CD4-positive, alpha-beta T cell treated with Interleukin-12 subunit alpha and Interleukin-12 subunit beta, for 1 hour (primary cell): Measurements from ENCODE around the gene NR1D1.

Experiments
- DNase-seq: peaks from one replicate; pipeline ENCODE4 v3.0.0-alpha.2; 2020

Gene NR1D1

GRCh38 chr17:40110026-40110845 is 9.8 kb upstream of the NR1D1 start:
- DNase-seq, result no peak

GRCh38 chr17:40108970-40109824 is 8.8 kb upstream of the NR1D1 start:
- no peak for DNase-seq

DNA sequence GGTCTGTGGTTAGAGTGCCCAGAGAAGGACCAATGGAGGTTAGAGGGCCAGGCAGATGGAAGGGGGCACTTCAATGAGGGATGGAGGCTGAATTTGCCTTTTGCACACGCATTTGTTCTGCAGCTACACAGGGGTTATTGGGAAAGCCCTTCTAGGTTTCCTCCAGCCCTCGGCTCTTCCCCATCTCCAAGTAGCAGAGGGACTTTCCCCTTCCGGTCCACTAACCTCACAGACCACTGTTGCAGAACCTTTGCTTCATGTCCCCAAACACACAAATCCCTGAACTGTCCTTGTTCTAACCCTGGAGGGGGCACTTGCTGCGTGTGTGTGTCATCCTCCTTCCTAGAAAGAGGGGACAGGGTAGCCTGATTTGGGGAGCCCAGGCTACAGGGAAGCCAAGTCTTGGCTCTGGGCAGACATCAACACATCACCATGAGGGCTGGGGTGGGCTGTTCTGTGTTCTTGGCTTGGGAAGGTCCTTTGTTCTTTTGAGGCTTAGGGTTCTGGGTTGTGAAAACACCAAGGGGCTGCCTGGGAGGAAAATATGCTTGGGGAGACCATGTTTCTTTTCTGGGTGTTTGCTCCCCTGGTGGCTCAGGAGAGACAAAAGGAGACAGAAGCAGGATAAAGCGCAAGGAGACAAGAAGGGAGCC is 7.3 kb upstream of the NR1D1 start:
- no peak for DNase-seq

- DNase-seq, result no peak
These were observed 6.6 kb upstream of the NR1D1 start for GRCh38 chr17:40106760-40107521.

- no peak for DNase-seq
These were observed 5.7 kb upstream of the NR1D1 start for GRCh38 chr17:40105861-40106759.

DNA sequence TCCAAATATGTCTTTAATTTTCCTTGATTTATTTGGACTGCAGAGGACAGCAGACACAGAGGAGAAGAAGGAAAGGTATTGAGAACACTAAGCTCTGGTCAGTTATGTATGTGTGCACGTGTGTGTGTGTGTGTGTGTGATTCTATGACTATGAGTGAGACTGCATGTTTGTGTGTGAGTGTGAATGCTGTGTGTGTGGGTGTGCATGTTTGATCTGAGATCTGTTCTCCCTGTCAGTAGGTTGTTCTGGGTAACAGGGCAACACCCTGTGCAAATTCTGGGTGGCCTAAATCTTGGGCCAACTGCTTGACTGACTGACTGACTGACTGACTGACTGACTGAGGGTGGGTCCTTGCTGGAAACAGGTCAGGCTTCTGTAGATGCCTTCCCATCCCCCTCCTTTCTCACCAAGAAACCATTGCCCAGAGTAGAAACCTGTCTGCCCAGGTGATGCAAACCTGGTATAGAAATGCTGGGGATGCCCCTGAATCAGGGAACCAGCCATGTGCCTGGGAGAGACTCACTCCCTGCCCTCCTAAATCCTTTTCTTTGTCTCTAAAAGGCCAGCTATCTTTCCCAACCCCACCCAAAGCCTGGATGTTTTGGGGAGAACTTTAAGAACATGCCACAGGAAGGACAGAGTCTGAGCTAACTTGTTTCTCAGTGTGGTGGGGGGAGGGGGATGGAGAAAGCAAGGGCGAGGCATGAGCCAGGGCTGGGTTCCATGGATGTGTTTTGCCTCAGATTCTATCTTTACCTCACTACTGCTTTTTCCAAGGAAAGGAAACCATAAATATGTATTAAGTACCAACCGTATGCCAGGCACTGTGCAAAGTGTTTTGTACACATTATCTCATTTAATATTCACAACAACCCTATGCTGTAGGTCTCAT is 4.5 kb upstream of the NR1D1 start:
- DNase-seq, result no peak

DNA sequence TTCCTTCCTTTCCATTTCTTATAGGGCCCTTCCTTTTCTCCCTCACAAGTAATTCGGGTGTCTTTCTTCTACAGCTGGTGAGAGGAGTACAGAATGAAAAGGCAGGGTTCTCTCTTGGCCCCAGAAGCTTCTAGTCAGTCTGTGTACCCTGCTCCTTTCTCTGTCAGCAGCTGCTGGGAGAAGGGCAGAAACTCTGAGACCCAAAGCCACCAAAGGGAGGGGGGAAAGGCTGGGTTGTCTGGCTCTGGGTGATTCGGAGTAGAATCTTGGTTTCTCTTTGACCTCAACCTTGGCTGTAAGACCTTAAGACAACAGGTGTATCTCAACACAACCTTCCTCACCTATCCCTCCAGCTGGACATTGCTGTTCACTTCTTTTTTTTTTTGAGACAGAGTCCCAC is 3.3 kb upstream of the NR1D1 start:
- no peak for DNase-seq

- DNase-seq, result no peak
These were observed 2.8 kb upstream of the NR1D1 start for GRCh38 chr17:40103071-40103661.

DNA sequence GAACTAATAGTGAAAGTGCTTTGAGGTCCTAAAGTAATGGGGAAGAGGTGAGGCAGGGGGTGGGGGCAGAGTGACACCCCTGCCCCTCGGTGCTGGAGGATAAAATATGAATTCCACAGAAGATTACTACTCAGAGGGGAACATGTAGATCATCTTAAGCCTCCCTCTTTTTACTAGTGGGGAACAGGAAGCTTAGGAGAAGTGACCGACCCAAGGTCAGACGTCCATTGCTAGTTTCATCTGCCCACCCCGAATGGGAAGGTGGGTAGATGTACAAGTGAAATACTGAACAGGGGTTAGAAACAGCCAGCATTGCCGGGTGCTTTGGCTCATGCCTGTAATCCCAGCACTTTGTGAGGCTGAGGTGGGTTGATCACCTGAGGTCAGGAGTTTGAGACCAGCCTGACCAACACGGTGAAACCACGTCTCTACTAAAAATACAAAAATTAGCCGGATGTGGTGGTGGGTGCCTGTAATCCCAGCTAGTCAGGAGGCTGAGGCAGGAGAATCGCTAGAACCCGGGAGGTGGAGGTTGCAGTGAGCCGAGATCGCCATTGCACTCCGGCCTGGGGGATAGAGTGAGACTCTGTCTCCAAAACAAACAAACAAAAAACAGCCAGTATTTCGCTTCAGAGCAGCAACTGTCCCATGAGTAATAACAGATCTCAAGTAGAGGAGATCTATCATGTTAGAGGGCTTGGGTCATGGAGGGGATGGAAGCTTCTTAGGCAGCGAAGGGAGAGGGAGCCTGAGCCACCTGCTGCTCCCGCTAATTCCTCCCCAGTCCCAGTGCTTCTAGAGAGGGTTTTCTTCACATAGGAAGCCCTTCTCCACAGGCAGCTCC is 1.2 kb upstream of the NR1D1 start:
- DNase-seq, result no peak

DNA sequence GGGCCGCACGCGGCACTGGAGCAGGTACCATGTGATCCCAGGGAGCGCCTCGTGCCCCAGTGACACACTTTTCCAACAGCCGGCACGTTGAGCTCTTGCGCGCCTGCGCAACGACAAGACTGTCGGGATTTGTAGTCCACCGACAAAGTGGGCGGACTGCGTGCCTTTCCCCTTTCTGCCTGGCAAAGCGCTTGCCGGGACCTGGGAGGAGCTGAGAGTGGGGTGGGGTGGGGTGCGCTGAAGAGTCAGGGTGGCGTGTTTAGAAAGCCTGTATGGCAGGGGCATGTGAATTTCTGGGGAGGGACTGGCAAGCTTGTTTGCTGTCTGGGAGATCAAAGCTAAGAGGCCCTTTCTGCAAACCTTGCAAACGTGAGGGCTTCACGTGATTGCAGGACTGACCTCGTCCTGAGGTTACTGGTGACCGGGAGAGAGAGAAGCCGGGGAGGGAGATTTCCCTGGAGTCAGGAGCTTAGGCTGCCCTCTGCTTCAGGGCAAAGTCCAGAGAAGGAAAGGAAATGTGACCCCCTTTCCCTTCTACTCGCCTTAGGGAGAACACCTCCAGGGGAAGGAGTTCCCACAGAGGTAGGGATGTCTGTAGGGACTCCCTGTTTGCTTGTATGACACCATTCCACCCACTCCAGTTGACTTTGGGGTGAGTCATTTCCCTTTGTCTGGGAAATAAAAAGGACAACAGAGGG is 429 bp upstream of the NR1D1 start:
- DNase-seq, result peak; percentile 92

DNA sequence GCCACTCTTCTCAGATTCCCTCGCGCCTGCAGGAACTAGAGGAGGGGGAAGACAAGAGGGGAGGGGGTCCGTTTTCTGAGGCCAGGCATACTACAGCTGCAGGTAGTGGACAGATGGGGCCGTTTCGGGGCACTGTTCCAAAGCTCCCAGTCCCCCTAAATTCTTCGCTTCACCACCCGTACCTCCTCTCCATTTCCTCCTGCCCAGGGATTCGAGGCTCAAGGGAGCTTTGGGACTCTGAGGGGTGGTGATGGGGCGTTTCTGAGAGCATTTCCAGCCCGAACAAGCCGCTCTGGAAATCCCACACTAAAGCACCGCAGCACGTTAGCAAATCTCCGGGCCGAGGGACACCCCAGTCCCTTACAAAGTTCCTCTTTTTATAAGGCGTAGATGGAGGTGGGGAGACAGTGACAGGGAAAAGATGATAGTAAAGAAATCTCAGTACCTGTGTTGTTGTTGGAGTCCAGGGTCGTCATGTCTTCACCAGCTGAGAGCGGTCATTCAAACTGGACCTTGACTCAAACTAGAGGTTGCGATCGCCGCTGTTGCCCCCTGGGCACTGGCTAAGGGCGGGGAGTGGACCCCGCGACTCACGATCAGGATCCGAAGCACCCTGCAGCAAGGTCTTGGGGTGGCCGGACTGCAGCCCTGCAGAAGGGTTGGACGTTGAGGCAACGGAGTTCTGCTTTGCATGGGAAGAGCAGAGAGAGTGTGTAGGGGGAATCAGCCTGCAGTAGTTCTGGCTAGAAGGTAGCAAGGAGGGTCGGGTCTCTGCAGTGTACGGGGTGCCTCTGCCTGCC is 570 bp downstream of the NR1D1 start:
- DNase-seq, result no peak

DNA sequence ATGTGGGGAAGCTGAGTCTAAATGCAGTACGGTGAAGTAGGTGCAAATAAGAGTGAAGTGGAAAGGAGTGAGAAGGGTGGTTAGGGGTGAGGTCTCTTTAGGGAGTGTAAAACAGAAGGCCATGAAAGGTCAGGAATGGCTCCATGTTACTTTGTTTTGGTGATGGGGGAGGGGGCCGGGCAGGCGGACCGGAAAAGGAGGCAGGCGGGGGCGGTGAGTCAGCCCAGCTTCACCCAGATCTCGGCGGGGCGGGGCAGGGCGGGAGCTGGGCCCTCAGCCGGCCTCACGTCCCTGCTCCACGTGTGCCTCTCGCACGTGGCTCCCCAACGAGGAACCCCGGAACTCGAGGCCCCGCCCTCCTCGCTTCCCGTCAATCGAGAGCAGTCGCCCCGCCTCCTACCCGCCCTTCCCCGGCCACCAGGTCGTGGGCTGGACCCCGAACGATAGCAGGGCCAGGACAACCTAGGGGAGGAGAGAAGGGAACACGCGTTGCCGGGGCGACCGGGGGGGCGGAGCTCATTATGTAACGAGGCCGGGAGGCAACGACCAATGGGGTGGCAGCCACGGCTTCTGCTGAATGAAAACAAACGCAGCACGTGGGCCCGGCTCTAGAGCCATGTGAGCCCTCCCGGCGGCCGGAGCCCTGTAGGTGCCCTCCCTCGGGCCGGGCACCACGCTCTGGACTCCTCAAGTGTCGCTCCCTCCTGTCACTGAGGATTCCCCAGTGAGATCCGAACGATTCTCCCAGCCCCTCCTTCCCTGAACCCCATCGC is 1.4 kb downstream of the NR1D1 start:
- DNase-seq, result peak; percentile 100

DNA sequence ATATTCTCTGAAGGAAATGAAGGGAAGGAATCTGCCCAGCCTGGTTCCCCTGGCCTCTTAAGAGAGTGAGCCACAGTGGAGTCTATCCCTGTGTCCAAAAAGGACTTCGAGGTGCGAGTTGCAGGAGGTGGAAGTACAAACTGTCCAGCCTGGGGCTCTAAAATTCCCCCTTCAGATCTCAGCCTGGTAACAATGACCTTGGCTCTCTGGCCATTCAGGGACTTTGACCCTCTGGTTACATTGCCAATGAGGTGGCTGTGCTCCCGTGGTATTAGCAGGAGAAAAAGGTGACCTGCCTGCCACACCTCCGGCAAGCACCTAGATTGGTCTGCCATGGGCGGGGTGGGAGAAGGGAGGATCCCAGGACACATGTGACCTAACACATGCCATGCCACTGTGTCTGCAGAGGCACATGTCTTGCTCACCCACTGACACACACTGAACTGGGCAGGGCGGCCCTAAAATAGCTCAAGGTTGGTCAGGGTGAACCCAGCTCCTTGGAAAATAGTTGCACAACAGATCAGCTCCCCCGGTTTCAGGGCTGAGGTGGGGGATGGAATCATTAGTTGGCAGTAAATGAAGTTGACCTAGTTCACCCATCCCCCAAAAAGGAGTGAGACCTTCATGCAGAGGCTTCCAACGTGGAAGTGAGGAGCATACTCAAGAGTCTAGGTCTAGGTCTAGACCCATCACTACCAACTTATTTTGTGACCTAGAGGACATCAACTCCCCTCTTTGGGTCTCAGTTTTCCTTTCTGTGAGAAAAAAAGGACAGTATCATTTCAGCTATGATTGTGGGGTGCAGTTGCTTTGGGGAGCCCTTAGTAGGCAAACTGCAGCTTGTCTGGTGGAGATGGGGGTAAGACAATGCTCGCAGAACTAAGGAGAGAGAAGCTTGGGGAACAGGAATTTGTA is 2.2 kb downstream of the NR1D1 start:
- no peak for DNase-seq

GRCh38 chr17:40097087-40097486 is 3.3 kb downstream of the NR1D1 start:
- DNase-seq, result no peak

- DNase-seq, result peak; percentile 96
These were observed 4.2 kb downstream of the NR1D1 start for GRCh38 chr17:40095944-40096791.
